ENCODE data around the gene DDX27.

DNA sequence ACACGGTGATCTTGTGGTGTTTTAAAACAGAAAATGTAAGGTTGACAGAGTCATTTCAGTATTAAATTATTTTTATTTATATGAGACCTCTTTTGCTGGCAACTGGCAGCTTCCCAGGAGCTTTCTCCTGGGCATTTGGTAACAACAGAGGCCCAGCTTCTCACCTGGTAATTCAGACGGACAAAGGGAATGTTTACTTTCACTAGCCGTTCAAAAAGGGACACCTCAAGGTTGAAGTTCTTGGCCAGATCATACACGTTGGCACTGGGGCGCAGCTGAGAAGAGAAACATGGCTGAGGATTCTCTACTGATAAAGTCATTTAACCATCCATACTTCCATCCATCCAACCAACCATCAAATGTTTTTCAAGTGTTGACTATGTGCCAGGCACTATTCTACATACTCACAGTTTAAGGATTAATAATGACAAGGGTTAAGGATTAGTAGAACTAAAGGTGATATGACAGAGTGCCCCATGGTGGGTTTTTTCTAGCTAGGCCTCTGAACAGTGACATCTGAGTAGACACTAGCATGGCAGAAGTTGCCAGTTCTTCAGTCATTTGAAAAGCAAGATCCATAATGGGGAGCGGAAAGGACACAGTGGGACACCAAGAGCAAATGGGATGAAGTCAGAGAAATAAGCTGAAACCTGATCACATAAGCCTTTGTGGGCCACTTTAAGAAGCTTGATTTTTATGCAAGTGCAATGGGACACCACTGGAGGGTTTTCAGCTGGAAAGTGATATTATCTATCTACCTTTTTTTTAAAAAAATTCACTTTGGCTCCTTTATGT, 33.5 kb downstream of the DDX27 start:
- no peak for TF ChIP-seq CTCF (IDR thresholded peaks at IDR 0.05)
- no peak for TF ChIP-seq EP300 (IDR thresholded peaks at IDR 0.05)
- no peak for TF ChIP-seq POLR2A (IDR thresholded peaks at IDR 0.05)

All from ovary (tissue), 3 donors.